22Rv1 (cell line): ENCODE data around the gene CHST4.

Experiments
- H3K27ac ChIP-seq: fragments of 450-650 bp; 2 replicates; pipeline ENCODE4 v1.5.1; 2017
- ZFX ChIP-seq: fragments of 450-650 bp; IDR thresholded peaks from 2 replicates; pipeline ENCODE4 v1.6.1; 2017; ENCODE audit warnings: antibody characterized with exemption, borderline replicate concordance
- TF ChIP-seq, protein P1 (sequence below): fragments of 450-650 bp; IDR thresholded peaks from 2 replicates; pipeline ENCODE4 v1.5.1; 2017; ENCODE audit warnings: mild to moderate bottlenecking

Gene CHST4

DNA sequence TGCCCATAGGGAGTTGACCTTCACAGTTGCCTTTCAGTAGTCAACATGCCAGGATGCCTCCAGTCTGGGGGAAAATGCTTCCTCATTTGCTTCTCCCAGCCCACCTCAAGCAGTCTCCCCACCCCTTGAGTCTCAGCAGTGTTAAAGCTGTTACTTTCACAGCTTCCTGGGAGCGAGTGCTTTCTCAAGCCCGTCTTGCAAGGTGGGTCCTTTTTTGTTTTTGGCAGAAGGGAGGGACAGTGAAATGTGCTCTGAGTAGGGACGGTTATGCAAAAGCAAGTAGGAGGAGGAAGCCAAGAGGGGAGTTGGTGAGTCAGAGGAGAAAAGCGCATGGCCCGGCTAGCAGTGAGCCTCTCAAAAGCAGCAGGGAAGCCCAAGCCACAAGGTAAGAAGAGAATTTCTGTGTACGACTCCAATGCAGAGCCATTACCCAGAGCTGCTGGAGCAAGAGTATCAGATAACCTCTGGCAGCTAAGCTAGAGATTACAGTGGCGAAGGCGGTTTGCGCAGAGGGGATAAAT, at the start of gene CHST4:
Gene CHST4, plus strand, starts transcription at position 316 of the 521 bp plus-strand sequence. CDS start 10,252 bp downstream, outside the sequence.
- TF ChIP-seq ZFX = no peak
- TF ChIP-seq, protein P1, sequence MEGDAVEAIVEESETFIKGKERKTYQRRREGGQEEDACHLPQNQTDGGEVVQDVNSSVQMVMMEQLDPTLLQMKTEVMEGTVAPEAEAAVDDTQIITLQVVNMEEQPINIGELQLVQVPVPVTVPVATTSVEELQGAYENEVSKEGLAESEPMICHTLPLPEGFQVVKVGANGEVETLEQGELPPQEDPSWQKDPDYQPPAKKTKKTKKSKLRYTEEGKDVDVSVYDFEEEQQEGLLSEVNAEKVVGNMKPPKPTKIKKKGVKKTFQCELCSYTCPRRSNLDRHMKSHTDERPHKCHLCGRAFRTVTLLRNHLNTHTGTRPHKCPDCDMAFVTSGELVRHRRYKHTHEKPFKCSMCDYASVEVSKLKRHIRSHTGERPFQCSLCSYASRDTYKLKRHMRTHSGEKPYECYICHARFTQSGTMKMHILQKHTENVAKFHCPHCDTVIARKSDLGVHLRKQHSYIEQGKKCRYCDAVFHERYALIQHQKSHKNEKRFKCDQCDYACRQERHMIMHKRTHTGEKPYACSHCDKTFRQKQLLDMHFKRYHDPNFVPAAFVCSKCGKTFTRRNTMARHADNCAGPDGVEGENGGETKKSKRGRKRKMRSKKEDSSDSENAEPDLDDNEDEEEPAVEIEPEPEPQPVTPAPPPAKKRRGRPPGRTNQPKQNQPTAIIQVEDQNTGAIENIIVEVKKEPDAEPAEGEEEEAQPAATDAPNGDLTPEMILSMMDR = no peak

DNA sequence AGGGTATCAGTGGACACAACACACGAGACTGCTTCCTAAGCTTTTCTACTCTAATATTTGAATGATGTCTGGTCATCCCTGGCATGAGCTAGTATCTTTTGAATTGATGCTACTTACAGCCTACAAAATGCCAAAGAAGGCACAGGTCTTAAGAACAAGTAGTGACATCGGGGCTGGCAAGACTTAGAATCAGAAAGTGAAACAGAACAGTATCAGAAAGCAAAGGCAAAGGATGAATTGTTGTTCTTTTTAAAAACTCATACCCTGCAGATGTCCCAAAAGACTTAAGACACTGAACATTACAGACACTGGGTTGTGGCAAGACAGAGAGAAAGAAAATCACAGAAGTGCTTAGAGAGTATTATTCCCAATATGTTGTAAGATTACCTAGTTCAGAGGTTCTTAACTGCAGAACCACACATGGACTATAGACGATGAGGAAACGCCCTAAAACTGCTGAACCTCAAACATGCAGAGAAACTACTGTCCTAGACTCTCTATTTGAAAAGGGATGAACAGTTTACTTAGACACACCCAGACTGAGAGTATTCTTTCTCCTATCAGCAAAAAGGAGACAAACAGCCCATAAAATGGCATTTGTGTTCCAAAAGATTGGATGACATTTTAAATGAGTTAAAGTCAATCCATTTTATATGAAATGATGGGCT, 49.6 kb upstream of the CHST4 start:
- H3K27ac ChIP-seq = no peak overlapping the region

More for the DNA sequence above, at the start of gene CHST4:
- H3K27ac ChIP-seq = no peak within 1 kb of the TSS

DNA sequence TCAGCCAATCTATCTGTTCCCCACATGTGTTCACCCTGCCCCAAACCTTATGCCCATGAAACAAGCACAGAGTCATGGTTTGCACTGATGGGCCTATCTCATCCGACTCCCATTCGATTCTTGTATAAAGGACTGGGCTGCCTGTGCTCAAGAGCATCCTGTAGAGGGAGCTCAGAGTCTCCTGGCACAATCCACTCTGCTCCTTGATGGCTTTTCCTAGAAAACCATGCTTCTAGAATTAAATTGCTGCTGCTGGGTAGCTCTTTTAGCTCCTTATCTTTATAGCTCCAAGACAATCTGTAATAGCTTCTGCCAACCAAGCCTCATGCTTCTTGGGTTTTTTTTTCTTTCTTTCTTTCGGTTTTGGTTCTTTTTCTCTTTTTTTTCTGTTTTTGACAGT, 46.8 kb upstream of the CHST4 start:
- no peak overlapping the region for H3K27ac ChIP-seq
- TF ChIP-seq, protein P1 = peak; percentile 68
- no peak for TF ChIP-seq ZFX

More for the DNA sequence above, 49.6 kb upstream of the CHST4 start:
- no peak for TF ChIP-seq ZFX
- TF ChIP-seq, protein P1 = no peak

DNA sequence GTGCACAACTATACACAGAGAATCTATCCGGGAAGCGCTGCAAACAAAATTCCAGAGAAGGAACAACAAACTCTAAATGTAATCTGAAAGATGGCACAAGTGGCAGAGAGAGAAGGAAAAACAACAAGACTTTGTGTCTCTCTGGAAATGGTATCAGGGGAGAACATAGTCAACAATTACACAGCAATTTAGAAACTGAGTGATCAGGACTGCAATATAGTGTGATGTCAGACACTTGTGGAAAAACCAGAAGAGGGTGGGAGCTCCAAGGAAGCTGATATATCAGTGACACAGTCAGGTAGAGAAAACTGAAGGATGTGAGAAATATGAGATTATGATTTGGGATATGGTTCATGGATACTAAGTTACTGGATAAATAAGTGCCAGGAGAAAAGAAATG, 45.3 kb upstream of the CHST4 start:
- TF ChIP-seq ZFX = no peak
- TF ChIP-seq, protein P1 = no peak
- no peak overlapping the region for H3K27ac ChIP-seq

DNA sequence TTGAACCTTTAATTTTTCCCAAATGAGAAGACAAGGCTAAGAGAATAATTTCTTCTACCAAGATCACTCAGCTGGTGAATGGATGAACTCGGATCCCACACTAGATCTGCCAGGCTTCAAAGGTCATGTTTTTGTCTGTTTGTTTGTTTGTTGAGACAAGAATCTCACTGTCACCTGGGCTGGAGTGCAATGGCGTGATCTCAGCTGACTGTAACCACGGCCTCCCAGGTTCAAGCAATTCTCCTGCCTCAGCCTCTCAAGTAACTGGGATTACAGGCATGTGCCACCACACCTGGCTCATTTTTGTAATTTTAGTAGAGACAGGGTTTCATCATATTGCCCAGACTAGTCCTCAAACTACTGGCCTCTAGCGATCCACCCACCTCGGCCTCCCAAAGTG, 43.7 kb upstream of the CHST4 start:
- TF ChIP-seq, protein P1 = no peak
- no peak overlapping the region for H3K27ac ChIP-seq

DNA sequence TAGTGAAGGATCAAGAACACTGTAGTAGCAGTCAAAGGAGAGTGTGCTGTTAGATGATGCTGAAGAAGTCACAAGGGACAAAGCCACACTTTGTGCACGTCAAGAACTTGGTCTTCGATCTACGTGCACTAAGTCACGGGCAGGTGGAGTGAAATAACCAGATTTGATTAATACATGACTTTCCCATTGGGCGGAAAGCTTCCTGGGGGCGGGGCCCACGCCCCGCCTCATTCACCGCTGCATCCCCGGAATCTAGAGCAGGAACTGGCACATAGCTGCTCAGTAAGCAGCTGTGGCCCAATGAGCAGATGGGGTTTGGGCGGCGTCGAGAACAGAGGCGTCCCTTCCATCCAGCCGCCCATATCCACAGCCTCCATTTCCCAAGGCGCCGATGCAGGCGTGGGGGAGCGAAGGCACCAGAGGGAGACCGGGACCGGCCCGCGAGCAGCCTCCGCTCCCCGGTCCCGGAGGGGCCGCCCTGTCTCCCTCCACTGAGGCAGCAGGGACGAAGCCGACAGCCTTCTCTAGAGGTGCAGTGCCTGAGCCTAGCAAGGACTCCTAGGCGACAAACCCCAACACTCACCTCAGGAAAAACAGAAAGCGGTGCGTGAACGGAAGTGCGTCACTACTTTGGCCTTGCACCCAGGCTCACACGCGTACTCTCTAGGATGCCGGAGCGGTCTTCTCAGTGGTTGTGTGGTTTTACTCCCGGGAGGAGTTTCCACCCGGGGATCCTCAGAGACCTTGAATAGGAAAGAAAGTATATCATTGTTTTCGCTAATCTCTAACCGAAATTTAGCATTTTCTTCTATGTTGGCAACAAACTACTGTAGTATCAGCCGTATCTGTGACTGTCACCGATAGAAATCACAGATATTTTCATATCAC, 42.0 kb upstream of the CHST4 start:
- TF ChIP-seq, protein P1 = no peak
- TF ChIP-seq ZFX = no peak
- H3K27ac ChIP-seq = peak overlapping the region; percentile 44; the same call in 1 of the 2 replicates

DNA sequence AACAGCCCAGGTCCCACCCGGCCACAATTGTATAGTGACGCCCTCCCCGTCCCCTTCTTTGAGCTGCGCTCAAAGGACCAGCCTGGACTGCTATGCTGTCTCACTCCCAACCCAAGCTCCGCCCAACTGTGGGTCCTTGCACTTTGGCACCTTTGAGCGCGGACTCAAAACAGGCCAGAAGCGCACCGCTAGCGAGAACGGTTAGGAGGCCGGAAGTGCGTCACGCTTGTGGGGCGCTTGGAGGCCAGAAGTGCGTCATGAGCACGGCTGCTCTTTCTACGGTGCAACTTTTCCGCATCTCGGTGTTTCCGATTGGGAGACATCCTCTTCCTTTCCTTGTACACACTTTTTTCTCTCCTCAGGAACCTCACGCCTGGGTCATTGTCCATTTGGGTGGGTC, 37.1 kb upstream of the CHST4 start, which contains the start of gene ZNF19:
Gene ZNF19, minus strand, starts transcription at position 203 of the 400 bp plus-strand sequence. CDS start 7,210 bp downstream, outside the sequence.
- no peak within 1 kb of the TSS for H3K27ac ChIP-seq
- TF ChIP-seq, protein P1 = no peak
- TF ChIP-seq ZFX = no peak
